ENCODE data around the gene HYAL2.

The HYAL2 gene

GRCh38 chr3:50338965-50339364, 16.4 kb upstream of the HYAL2 start:
- H3K9me3 ChIP-seq (ENCODE audit: control insufficient read depth, low read length): no peaks in the 10 kb centered on the region
- peak overlapping the region; percentile 89 for H3K9ac ChIP-seq (ENCODE audit: low read length)
- no peaks in the 10 kb centered on the region for H3K27me3 ChIP-seq (replicated peaks; ENCODE audit: control insufficient read depth, insufficient read depth, low read length)
- H3K4me1 ChIP-seq (ENCODE audit: control insufficient read depth, insufficient read depth, low read length): peaks cover 56% of the 10 kb centered on the region
- DNase-seq (ENCODE audit: low read depth): no peak
- H3K4me3 ChIP-seq (ENCODE audit: low read length): peak overlapping the region; percentile 40
- no peaks in the 10 kb centered on the region for H3K36me3 ChIP-seq (ENCODE audit: control insufficient read depth, insufficient read depth, low read length, severe bottlenecking)

- H3K9ac ChIP-seq (ENCODE audit: low read length): peak overlapping the region; percentile 89
- H3K4me1 ChIP-seq (ENCODE audit: control insufficient read depth, insufficient read depth, low read length): peaks cover 61% of the 10 kb centered on the region
- peak overlapping the region; percentile 87 for H3K4me3 ChIP-seq (ENCODE audit: low read length)
- H3K36me3 ChIP-seq (ENCODE audit: control insufficient read depth, insufficient read depth, low read length, severe bottlenecking): peaks cover under 1% of the 10 kb centered on the region
- no peaks in the 10 kb centered on the region for H3K9me3 ChIP-seq (ENCODE audit: control insufficient read depth, low read length)
- H3K27me3 ChIP-seq (replicated peaks; ENCODE audit: control insufficient read depth, insufficient read depth, low read length): no peaks in the 10 kb centered on the region
- DNase-seq (ENCODE audit: low read depth): peak; percentile 100
Observed at GRCh38 chr3:50337175-50337861, 14.8 kb upstream of the HYAL2 start.

GRCh38 chr3:50336452-50337174, 14.1 kb upstream of the HYAL2 start:
- Histone ChIP-seq H3K9ac (ENCODE audit: low read length) (peak overlapping the region; percentile 89), H3K36me3 (ENCODE audit: control insufficient read depth, insufficient read depth, low read length, severe bottlenecking) (peaks cover 7% of the 10 kb centered on the region), H3K4me3 (ENCODE audit: low read length) (peak overlapping the region; percentile 87), H3K4me1 (ENCODE audit: control insufficient read depth, insufficient read depth, low read length) (peaks cover 61% of the 10 kb centered on the region), H3K27me3 (replicated peaks; ENCODE audit: control insufficient read depth, insufficient read depth, low read length) (no peaks in the 10 kb centered on the region), H3K9me3 (ENCODE audit: control insufficient read depth, low read length) (no peaks in the 10 kb centered on the region)
- peak; percentile 53 for DNase-seq (ENCODE audit: low read depth)

GRCh38 chr3:50334339-50335075, 12.0 kb upstream of the HYAL2 start:
- H3K4me1 ChIP-seq (ENCODE audit: control insufficient read depth, insufficient read depth, low read length): peaks cover 46% of the 10 kb centered on the region
- peak overlapping the region; percentile 50 for H3K9ac ChIP-seq (ENCODE audit: low read length)
- H3K9me3 ChIP-seq (ENCODE audit: control insufficient read depth, low read length): no peaks in the 10 kb centered on the region
- peak overlapping the region; percentile 35 for H3K4me3 ChIP-seq (ENCODE audit: low read length)
- no peak for DNase-seq (ENCODE audit: low read depth)
- peaks cover 28% of the 10 kb centered on the region for H3K36me3 ChIP-seq (ENCODE audit: control insufficient read depth, insufficient read depth, low read length, severe bottlenecking)
- H3K27me3 ChIP-seq (replicated peaks; ENCODE audit: control insufficient read depth, insufficient read depth, low read length): no peaks in the 10 kb centered on the region

GRCh38 chr3:50333744-50334328, 11.3 kb upstream of the HYAL2 start:
- H3K9ac ChIP-seq (ENCODE audit: low read length): peak overlapping the region; percentile 50
- H3K36me3 ChIP-seq (ENCODE audit: control insufficient read depth, insufficient read depth, low read length, severe bottlenecking): peaks cover 31% of the 10 kb centered on the region
- no peaks in the 10 kb centered on the region for H3K27me3 ChIP-seq (replicated peaks; ENCODE audit: control insufficient read depth, insufficient read depth, low read length)
- H3K9me3 ChIP-seq (ENCODE audit: control insufficient read depth, low read length): no peaks in the 10 kb centered on the region
- DNase-seq (ENCODE audit: low read depth): no peak
- peaks cover 41% of the 10 kb centered on the region for H3K4me1 ChIP-seq (ENCODE audit: control insufficient read depth, insufficient read depth, low read length)
- peak overlapping the region; percentile 35 for H3K4me3 ChIP-seq (ENCODE audit: low read length)

- Histone ChIP-seq H3K36me3 (ENCODE audit: control insufficient read depth, insufficient read depth, low read length, severe bottlenecking) (peaks cover 32% of the 10 kb centered on the region), H3K9me3 (ENCODE audit: control insufficient read depth, low read length) (no peaks in the 10 kb centered on the region), H3K4me3 (ENCODE audit: low read length) (no peak overlapping the region), H3K9ac (ENCODE audit: low read length) (no peak overlapping the region), H3K4me1 (ENCODE audit: control insufficient read depth, insufficient read depth, low read length) (peaks cover 45% of the 10 kb centered on the region), H3K27me3 (replicated peaks; ENCODE audit: control insufficient read depth, insufficient read depth, low read length) (no peaks in the 10 kb centered on the region)
- no peak for DNase-seq (ENCODE audit: low read depth)
Observed at GRCh38 chr3:50331364-50331907, 8.9 kb upstream of the HYAL2 start.

- DNase-seq (ENCODE audit: low read depth): no peak
- peaks cover 34% of the 10 kb centered on the region for H3K4me1 ChIP-seq (ENCODE audit: control insufficient read depth, insufficient read depth, low read length)
- H3K27me3 ChIP-seq (replicated peaks; ENCODE audit: control insufficient read depth, insufficient read depth, low read length): no peaks in the 10 kb centered on the region
- no peaks in the 10 kb centered on the region for H3K9me3 ChIP-seq (ENCODE audit: control insufficient read depth, low read length)
- H3K9ac ChIP-seq (ENCODE audit: low read length): no peak overlapping the region
- H3K4me3 ChIP-seq (ENCODE audit: low read length): no peak overlapping the region
- peaks cover 42% of the 10 kb centered on the region for H3K36me3 ChIP-seq (ENCODE audit: control insufficient read depth, insufficient read depth, low read length, severe bottlenecking)
Observed at GRCh38 chr3:50330330-50330729, 7.8 kb upstream of the HYAL2 start.

- Histone ChIP-seq H3K9me3 (ENCODE audit: control insufficient read depth, low read length) (no peaks in the 10 kb centered on the region), H3K9ac (ENCODE audit: low read length) (peak within 1 kb of the TSS; percentile 96), H3K4me3 (ENCODE audit: low read length) (peak within 1 kb of the TSS; percentile 94), H3K36me3 (ENCODE audit: control insufficient read depth, insufficient read depth, low read length, severe bottlenecking) (peaks cover 42% of the 10 kb centered on the region), H3K27me3 (replicated peaks; ENCODE audit: control insufficient read depth, insufficient read depth, low read length) (no peaks in the 10 kb centered on the region), H3K4me1 (ENCODE audit: control insufficient read depth, insufficient read depth, low read length) (peaks cover 16% of the 10 kb centered on the region)
- DNase-seq (ENCODE audit: low read depth): peak; percentile 99
Observed at GRCh38 chr3:50327943-50328691, 5.6 kb upstream of the HYAL2 start, which contains the start of gene TUSC2. TSS of gene TUSC2 (minus strand) at chr3:50328223. CDS start at chr3:50328099, 124 bp downstream.

GRCh38 chr3:50327129-50327528, 4.6 kb upstream of the HYAL2 start:
- Histone ChIP-seq H3K4me3 (ENCODE audit: low read length) (peak overlapping the region; percentile 94), H3K4me1 (ENCODE audit: control insufficient read depth, insufficient read depth, low read length) (peaks cover 18% of the 10 kb centered on the region), H3K36me3 (ENCODE audit: control insufficient read depth, insufficient read depth, low read length, severe bottlenecking) (peaks cover 40% of the 10 kb centered on the region), H3K9me3 (ENCODE audit: control insufficient read depth, low read length) (no peaks in the 10 kb centered on the region), H3K27me3 (replicated peaks; ENCODE audit: control insufficient read depth, insufficient read depth, low read length) (no peaks in the 10 kb centered on the region), H3K9ac (ENCODE audit: low read length) (peak overlapping the region; percentile 96)
- DNase-seq (ENCODE audit: low read depth): no peak

GRCh38 chr3:50326182-50326541, 3.6 kb upstream of the HYAL2 start:
- peaks cover 22% of the 10 kb centered on the region for H3K4me1 ChIP-seq (ENCODE audit: control insufficient read depth, insufficient read depth, low read length)
- H3K4me3 ChIP-seq (ENCODE audit: low read length): no peak overlapping the region
- peaks cover 30% of the 10 kb centered on the region for H3K36me3 ChIP-seq (ENCODE audit: control insufficient read depth, insufficient read depth, low read length, severe bottlenecking)
- no peak overlapping the region for H3K9ac ChIP-seq (ENCODE audit: low read length)
- DNase-seq (ENCODE audit: low read depth): no peak
- H3K9me3 ChIP-seq (ENCODE audit: control insufficient read depth, low read length): no peaks in the 10 kb centered on the region
- no peaks in the 10 kb centered on the region for H3K27me3 ChIP-seq (replicated peaks; ENCODE audit: control insufficient read depth, insufficient read depth, low read length)

All from adipocyte (in vitro differentiated cells).